Esophagus (tissue), 2 donors: Measurements from ENCODE around the gene ABCB8. TPM values are rescaled to one million over a fixed set of nuclear protein-coding genes. Genes with fewer than 3 reads are reported as not detected.

Experiments
- H3K27ac ChIP-seq, 2 donors: one replicate each; pipeline ENCODE4 v1.5.1; 2013; ENCODE audit warnings: low read depth in 2 of 2, mild to moderate bottlenecking in 2 of 2, inconsistent platforms in 1 of 2, low read length in 1 of 2, moderate library complexity in 1 of 2
- H3K27me3 ChIP-seq, 2 donors: one replicate each; pipeline ENCODE4 v1.6.1; 2013; ENCODE audit warnings: low read length in 2 of 2, control low read depth in 1 of 2, mild to moderate bottlenecking in 1 of 2; ENCODE audit not compliant: insufficient read depth in 2 of 2, control insufficient read depth in 1 of 2
- H3K36me3 ChIP-seq, 2 donors: one replicate each; pipeline ENCODE4 v1.6.1; 2013; ENCODE audit warnings: low read length in 1 of 2; ENCODE audit not compliant: control insufficient read depth in 2 of 2, insufficient read depth in 2 of 2
- H3K4me1 ChIP-seq, 2 donors: one replicate each; pipeline ENCODE4 v1.6.1; 2013; ENCODE audit warnings: low read length in 1 of 2; ENCODE audit not compliant: control insufficient read depth in 2 of 2, insufficient read depth in 2 of 2
- H3K4me3 ChIP-seq, 2 donors: one replicate each; pipeline ENCODE4 v1.5.1; 2013; ENCODE audit warnings: low read length in 2 of 2, mild to moderate bottlenecking in 2 of 2, low read depth in 1 of 2, moderate library complexity in 1 of 2
- H3K9me3 ChIP-seq, 2 donors: one replicate each; pipeline ENCODE4 v1.6.1; 2013; ENCODE audit warnings: mild to moderate bottlenecking in 2 of 2, low read depth in 1 of 2, low read length in 1 of 2, moderate library complexity in 1 of 2; ENCODE audit not compliant: control insufficient read depth in 2 of 2, insufficient read depth in 1 of 2
- WGBS, 2 donors: extraction: QIAGEN DNeasy Blood & Tissue Kit; methylation state at CpG; one replicate each; pipeline ENCODE4 v1.1.7; 2013; 5-methylcytosine and 5-hydroxymethylcytosine counted together
- polyA plus RNA-seq, 2 donors: library from polyadenylated mRNA; stranded (reverse); fragments of 200-250 nt; gene quantifications; one replicate each; pipeline ENCODE4 v1.2.3, GENCODE V29; 2013
- donor health status: healthy with polysubstance abuse.
- donor health status: Bipolar disorder and iron deficiency.

ABCB8 gene
- polyA plus RNA-seq, 2 donors = 24.0 to 27.6 TPM

GRCh38 chr7:150989456-150989855 is 38.8 kb upstream of the ABCB8 start:
- H3K4me1 ChIP-seq = peaks cover 0 to 6% of the 10 kb centered on the region in 2 donors
- H3K9me3 ChIP-seq = peaks cover 0 to 15% of the 10 kb centered on the region in 2 donors
- no peak overlapping the region for H3K4me3 ChIP-seq
- WGBS, 2 donors = 59 to 67% methylated on average over 7 of the region's 7 CpGs
- no peaks in the 10 kb centered on the region for H3K36me3 ChIP-seq
- H3K27me3 ChIP-seq = no peaks in the 10 kb centered on the region
- no peak overlapping the region for H3K27ac ChIP-seq

- 76 to 82% methylated on average over 12 of the region's 12 CpGs for WGBS, 2 donors
- Histone ChIP-seq H3K4me1 (peaks cover 0 to 6% of the 10 kb centered on the region in 2 donors), H3K36me3 (no peaks in the 10 kb centered on the region), H3K9me3 (peaks cover 0 to 15% of the 10 kb centered on the region in 2 donors), H3K4me3 (no peak within 1 kb of the TSS), H3K27ac (no peak within 1 kb of the TSS), H3K27me3 (no peaks in the 10 kb centered on the region)
Observed at GRCh38 chr7:150990416-150991186, 37.6 kb upstream of the ABCB8 start, which contains the start of gene NOS3. Gene NOS3 (plus strand): TSS chr7:150991017. CDS start chr7:150993804, 2,787 bp downstream.

- WGBS, 2 donors = 64 to 72% methylated on average over 6 of the region's 6 CpGs
- no peaks in the 10 kb centered on the region for H3K27me3 ChIP-seq
- H3K4me1 ChIP-seq = peaks cover 0 to 6% of the 10 kb centered on the region in 2 donors
- H3K27ac ChIP-seq = peak overlapping the region in 1 of 2 donors; percentile 24
- H3K9me3 ChIP-seq = peaks cover 0 to 15% of the 10 kb centered on the region in 2 donors
- no peaks in the 10 kb centered on the region for H3K36me3 ChIP-seq
- H3K4me3 ChIP-seq = no peak overlapping the region
Observed at GRCh38 chr7:150992051-150992640, 36.1 kb upstream of the ABCB8 start.

GRCh38 chr7:150992833-150993302 is 35.4 kb upstream of the ABCB8 start:
- peaks cover 0 to 6% of the 10 kb centered on the region in 2 donors for H3K4me1 ChIP-seq
- no peak overlapping the region for H3K4me3 ChIP-seq
- H3K9me3 ChIP-seq = peaks cover 0 to 15% of the 10 kb centered on the region in 2 donors
- no peaks in the 10 kb centered on the region for H3K36me3 ChIP-seq
- 37 to 40% methylated on average over 5 of the region's 5 CpGs for WGBS, 2 donors
- peak overlapping the region in 1 of 2 donors; percentile 24 for H3K27ac ChIP-seq
- no peaks in the 10 kb centered on the region for H3K27me3 ChIP-seq

GRCh38 chr7:150993511-150993910 is 34.7 kb upstream of the ABCB8 start:
- WGBS, 2 donors = 79 to 85% methylated on average over 14 of the region's 14 CpGs
- Histone ChIP-seq H3K9me3 (peaks cover 0 to 15% of the 10 kb centered on the region in 2 donors), H3K4me3 (no peak overlapping the region), H3K4me1 (peaks cover 0 to 3% of the 10 kb centered on the region in 2 donors), H3K36me3 (no peaks in the 10 kb centered on the region), H3K27me3 (no peaks in the 10 kb centered on the region), H3K27ac (peak overlapping the region; percentile 24 to 40)

- no peak overlapping the region for H3K27ac ChIP-seq
- H3K9me3 ChIP-seq = peaks cover 0 to 15% of the 10 kb centered on the region in 2 donors
- 47 to 51% methylated on average over 13 to 15 of the region's 15 CpGs for WGBS, 2 donors
- no peaks in the 10 kb centered on the region for H3K36me3 ChIP-seq
- H3K4me3 ChIP-seq = peak overlapping the region in 1 of 2 donors; percentile 11
- H3K4me1 ChIP-seq = no peaks in the 10 kb centered on the region
- no peaks in the 10 kb centered on the region for H3K27me3 ChIP-seq
Observed at GRCh38 chr7:150994141-150994837, 34.0 kb upstream of the ABCB8 start.

- no peaks in the 10 kb centered on the region for H3K36me3 ChIP-seq
- H3K4me3 ChIP-seq = peak overlapping the region in 1 of 2 donors; percentile 16
- no peaks in the 10 kb centered on the region for H3K27me3 ChIP-seq
- H3K9me3 ChIP-seq = peaks cover 0 to 10% of the 10 kb centered on the region in 2 donors
- no peak overlapping the region for H3K27ac ChIP-seq
- no peaks in the 10 kb centered on the region for H3K4me1 ChIP-seq
- 65 to 67% methylated on average over 19 of the region's 19 CpGs for WGBS, 2 donors
Observed at GRCh38 chr7:150994838-150995510, 33.3 kb upstream of the ABCB8 start.

GRCh38 chr7:150996376-150997074 is 31.7 kb upstream of the ABCB8 start:
- no peak overlapping the region for H3K27ac ChIP-seq
- no peaks in the 10 kb centered on the region for H3K4me1 ChIP-seq
- no peak overlapping the region for H3K4me3 ChIP-seq
- 36 to 44% methylated on average over 28 to 31 of the region's 31 CpGs for WGBS, 2 donors
- H3K9me3 ChIP-seq = peaks cover 0 to under 1% of the 10 kb centered on the region in 2 donors
- no peaks in the 10 kb centered on the region for H3K27me3 ChIP-seq
- H3K36me3 ChIP-seq = no peaks in the 10 kb centered on the region
